Midbrain (tissue), 1 donor: ENCODE measurements around the gene LCN15.
"Not testable (repeated sequence)": the region's sequence is repeated elsewhere in the genome, so short reads cannot be mapped to it uniquely, and the experiment has no call there.

ENCODE experiments used
- DNase-seq: peaks from one replicate; lab custom pipeline; 2025; lab: John Stamatoyannopoulos, UW

The LCN15 gene

GRCh38 chr9:136764301-136764891 is at the start of gene LCN15:
Gene LCN15 (minus strand): TSS chr9:136764518. CDS start chr9:136764488, 30 bp downstream.
- no peak for DNase-seq

GRCh38 chr9:136808806-136809158 is 44.5 kb upstream of the LCN15 start:
- no peak for DNase-seq

GRCh38 chr9:136808075-136808805 is 43.9 kb upstream of the LCN15 start:
- DNase-seq, result peak; percentile 37

GRCh38 chr9:136807281-136808074 is 43.2 kb upstream of the LCN15 start, which contains the start of gene RABL6:
Gene RABL6 (plus strand): TSS chr9:136807948. CDS start chr9:136808197, 249 bp downstream.
- DNase-seq, result peak; percentile 62

- no peak for DNase-seq
Observed at GRCh38 chr9:136806631-136807201, 42.4 kb upstream of the LCN15 start.

GRCh38 chr9:136806067-136806466 is 41.7 kb upstream of the LCN15 start:
- no peak for DNase-seq

GRCh38 chr9:136805207-136805740 is 41.0 kb upstream of the LCN15 start:
- DNase-seq, result no peak

GRCh38 chr9:136804509-136805206 is 40.3 kb upstream of the LCN15 start:
- no peak for DNase-seq

- no peak for DNase-seq
Observed at GRCh38 chr9:136803551-136804508, 39.5 kb upstream of the LCN15 start.

- not testable (repeated sequence) for DNase-seq
Observed at GRCh38 chr9:136803009-136803550, 38.8 kb upstream of the LCN15 start.

GRCh38 chr9:136802321-136802720 is 38.0 kb upstream of the LCN15 start:
- DNase-seq, result no peak

- DNase-seq, result peak; percentile 34
Observed at GRCh38 chr9:136799854-136800657, 35.7 kb upstream of the LCN15 start.

GRCh38 chr9:136799079-136799853 is 34.9 kb upstream of the LCN15 start:
- no peak for DNase-seq

- DNase-seq, result no peak
Observed at GRCh38 chr9:136798708-136799078, 34.4 kb upstream of the LCN15 start.

GRCh38 chr9:136796775-136797347 is 32.5 kb upstream of the LCN15 start:
- not testable (repeated sequence) for DNase-seq

GRCh38 chr9:136796238-136796774 is 32.0 kb upstream of the LCN15 start, which contains the start of gene CCDC183:
Gene CCDC183 (plus strand): TSS chr9:136796338. CDS start chr9:136796398, 60 bp downstream.
- no peak for DNase-seq

GRCh38 chr9:136795000-136795348 is 30.7 kb upstream of the LCN15 start:
- DNase-seq, result no peak
